Stomach (tissue), 4 donors: ENCODE measurements around the gene CCL7.

ENCODE experiments used
- POLR2A ChIP-seq, 4 donors: fragments of 450-650 bp; IDR thresholded peaks; one replicate each; pipeline ENCODE4 v1.6.1; 2016; ENCODE audit warnings: antibody characterized with exemption in 4 of 4, control low read depth in 2 of 4, mild to moderate bottlenecking in 1 of 4, moderate library complexity in 1 of 4
- POLR2AphosphoS5 ChIP-seq, 3 donors: sonication (generic); formaldehyde crosslinking; IDR thresholded peaks; one replicate each; pipeline ENCODE4 v1.6.1; 2016; ENCODE audit warnings: antibody characterized with exemption in 3 of 3
- TF ChIP-seq, protein P1 (sequence below), 7 experiments: fragments of 450-650 bp in 4 of 7; fragments of 200-600 bp in 3 of 7; sonication (generic) in 3 of 7; IDR thresholded peaks; one replicate each; pipeline ENCODE4 v1.5.1; 2016 to 2019; ENCODE audit warnings: antibody characterized with exemption in 7 of 7, control low read depth in 2 of 7, mild to moderate bottlenecking in 1 of 7

DNA sequence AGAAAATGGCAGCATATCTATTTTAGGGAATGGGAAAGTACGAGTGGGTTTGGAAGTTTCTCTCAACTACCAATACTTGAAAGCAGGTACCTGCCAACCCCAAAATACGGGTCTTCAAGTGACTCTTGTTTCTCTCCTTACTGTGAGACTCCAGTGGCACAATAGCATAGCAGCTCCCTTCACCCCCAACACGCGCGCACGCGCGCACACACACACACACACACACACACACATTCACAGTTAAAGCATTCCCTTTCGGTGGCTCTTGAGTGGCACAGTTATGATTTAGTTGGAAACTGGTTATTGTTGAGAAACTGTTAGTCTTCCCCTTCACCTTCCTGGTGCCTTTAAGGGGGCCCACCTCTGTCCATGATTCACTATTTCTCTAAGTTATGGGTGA lies 45.0 kb upstream of the CCL7 start:
- TF ChIP-seq, protein P1, sequence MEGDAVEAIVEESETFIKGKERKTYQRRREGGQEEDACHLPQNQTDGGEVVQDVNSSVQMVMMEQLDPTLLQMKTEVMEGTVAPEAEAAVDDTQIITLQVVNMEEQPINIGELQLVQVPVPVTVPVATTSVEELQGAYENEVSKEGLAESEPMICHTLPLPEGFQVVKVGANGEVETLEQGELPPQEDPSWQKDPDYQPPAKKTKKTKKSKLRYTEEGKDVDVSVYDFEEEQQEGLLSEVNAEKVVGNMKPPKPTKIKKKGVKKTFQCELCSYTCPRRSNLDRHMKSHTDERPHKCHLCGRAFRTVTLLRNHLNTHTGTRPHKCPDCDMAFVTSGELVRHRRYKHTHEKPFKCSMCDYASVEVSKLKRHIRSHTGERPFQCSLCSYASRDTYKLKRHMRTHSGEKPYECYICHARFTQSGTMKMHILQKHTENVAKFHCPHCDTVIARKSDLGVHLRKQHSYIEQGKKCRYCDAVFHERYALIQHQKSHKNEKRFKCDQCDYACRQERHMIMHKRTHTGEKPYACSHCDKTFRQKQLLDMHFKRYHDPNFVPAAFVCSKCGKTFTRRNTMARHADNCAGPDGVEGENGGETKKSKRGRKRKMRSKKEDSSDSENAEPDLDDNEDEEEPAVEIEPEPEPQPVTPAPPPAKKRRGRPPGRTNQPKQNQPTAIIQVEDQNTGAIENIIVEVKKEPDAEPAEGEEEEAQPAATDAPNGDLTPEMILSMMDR (IDR thresholded peaks at IDR 0.05) = no peak
- no peak for TF ChIP-seq POLR2AphosphoS5 (IDR thresholded peaks at IDR 0.05)
- TF ChIP-seq POLR2A (IDR thresholded peaks at IDR 0.05) = no peak
